HG03432 (cell line): ENCODE data around the gene TELO2.
"Not testable (repeated sequence)": the region's sequence is repeated elsewhere in the genome, so short reads cannot be mapped to it uniquely, and the experiment has no call there.

Source experiments
- ATAC-seq: cut with Tn5 transposase; IDR thresholded peaks from one replicate; pipeline ENCODE4 v1.9.1; 2021; ENCODE audit warnings: mild to moderate bottlenecking, moderate library complexity; ENCODE audit not compliant: unreplicated experiment

The TELO2 gene

DNA sequence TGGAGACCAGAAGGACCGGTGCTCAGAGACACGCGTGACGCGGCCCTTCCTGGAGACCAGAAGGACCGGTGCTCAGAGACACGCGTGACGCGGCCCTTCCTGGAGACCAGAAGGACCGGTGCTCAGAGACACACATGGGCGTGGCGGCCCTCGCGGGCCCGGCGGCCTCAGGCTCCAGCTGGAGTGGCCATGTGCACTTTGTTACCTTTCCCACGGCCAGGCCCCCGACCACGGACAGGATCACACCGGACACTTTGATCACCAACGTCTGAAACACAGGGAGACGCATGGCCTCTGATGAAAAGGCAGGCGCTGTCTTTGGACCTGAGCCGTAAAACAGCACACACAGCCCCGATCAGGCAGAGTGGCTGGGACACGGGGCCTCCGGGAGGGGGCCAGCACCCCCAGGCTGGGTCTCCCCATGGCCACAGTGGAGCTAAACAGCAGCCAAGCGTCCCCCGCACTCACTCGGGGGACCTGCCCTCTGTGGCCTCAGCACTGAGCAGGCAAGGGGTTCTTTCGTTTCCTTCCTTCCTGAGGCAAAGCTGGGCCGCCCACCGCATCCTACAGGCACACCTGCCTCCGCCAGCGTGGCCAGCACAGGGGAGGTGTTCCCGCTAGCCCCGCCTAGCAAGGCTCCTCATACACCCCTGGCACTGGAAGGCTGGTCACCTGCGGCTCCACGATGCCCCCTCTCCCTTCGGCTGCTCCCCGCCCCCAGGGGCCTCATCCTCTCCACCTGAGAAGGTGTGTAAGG lies 35.5 kb upstream of the TELO2 start:
- ATAC-seq = no peak

DNA sequence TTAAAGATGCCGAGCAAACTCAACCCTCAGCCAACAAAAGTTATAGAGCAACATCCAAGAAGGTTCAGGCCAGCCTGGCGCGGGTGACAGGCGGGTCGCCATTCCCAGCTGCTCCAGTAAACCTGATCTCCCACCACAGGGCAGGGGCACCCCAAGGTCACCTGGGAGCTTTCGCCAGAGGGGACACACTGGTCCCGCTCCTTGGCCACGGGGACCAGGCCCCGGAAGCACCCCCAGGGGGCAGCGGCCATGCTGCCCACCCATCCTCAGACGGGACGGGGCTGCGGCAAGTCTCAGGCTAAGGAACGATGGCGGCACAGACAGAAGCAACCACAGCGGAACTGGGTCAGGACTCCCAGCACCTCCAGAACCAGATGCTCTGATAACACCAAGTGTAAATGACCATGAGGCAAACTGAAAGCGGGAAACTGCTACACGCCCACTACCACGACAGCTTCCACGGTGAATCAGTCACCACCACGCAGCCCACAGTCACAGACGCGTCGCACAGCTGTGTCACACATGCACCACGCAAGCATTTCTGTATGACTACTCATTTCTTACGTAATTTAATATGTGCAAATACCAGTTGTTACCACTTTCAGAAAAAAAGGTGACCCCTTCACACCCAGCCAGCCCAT lies 34.7 kb upstream of the TELO2 start:
- no peak for ATAC-seq

DNA sequence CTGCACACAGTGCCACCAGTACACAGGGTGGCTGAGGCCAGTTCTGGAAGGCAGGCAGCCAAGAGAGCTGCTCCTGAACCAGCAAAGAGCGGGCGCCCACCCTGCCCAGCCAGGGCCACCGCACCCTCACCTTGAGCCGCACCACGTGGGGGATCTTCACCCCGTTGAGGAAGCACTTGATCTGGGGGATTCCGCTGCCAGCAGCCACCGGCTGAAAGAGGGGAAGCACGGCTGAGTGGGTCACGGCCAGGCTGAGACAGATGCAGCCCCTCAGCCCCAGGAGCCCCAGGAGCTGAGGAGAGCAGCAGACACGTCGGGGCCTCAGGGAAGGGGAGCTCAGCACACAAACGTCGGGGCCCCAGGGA lies 34.2 kb upstream of the TELO2 start:
- no peak for ATAC-seq

DNA sequence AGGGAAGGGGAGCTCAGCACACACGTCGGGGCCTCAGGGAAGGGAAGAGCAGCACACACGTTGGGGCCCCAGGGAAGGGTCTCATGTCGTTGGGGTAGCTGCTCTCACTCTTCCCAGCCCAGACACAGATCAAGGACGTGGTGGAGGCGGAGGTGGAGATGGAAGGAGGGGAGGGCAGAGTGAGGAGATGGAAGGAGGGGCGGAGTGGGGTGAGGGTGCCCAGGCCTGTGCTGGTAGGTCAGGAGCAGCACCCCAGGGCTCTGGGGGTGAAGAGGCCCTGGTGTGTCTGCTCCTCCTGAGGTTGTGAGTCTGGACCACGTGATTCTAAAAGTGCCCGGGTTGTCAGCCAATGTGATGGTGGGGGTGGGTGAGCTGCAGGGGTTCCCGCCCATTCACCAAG lies 33.2 kb upstream of the TELO2 start:
- ATAC-seq = no peak

DNA sequence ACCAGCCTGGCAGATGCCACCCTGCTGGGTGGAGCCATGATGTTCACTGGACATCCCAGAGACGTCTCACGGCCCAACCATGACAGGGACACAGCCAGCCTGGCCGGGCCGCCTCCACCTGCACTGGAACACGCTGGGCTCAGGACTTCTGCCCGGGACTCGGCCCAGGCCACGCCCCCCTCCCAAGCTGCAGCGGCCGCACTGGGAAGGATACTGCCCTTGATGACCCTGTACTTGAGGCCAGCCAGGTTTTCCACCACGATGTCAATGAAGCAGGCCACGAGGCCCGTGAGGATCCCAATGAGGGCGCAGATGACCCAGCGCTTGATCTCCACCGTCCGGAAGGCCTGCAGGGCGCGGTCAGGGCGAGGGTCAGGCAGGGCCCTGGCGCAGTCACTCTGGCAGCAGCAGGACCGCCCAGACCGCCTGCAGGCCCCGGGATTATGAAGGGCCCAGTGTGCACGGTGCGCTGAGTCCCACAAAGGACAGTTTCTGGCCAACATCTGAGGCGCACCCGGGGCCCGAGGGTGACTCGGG lies 32.5 kb upstream of the TELO2 start:
- no peak for ATAC-seq

DNA sequence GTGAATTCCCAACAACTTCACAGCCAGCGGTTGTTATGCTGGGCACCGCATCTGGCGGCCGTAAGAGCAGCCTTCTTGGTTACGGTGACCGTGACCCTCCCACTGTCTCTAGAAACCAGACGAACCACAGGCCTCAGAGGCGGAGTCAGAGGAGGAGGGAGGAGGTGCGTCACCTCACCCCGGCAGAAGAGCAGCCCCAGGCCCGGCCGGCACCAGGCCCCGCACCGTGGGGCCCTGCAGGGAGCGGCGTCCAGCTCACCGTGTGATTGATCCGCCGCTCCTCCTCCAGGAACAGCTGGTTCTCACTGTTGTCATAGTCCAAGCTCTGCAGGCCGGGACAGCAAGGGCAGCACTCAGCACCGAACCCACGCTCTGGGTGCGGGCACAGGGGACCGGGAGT lies 32.0 kb upstream of the TELO2 start:
- ATAC-seq = no peak

DNA sequence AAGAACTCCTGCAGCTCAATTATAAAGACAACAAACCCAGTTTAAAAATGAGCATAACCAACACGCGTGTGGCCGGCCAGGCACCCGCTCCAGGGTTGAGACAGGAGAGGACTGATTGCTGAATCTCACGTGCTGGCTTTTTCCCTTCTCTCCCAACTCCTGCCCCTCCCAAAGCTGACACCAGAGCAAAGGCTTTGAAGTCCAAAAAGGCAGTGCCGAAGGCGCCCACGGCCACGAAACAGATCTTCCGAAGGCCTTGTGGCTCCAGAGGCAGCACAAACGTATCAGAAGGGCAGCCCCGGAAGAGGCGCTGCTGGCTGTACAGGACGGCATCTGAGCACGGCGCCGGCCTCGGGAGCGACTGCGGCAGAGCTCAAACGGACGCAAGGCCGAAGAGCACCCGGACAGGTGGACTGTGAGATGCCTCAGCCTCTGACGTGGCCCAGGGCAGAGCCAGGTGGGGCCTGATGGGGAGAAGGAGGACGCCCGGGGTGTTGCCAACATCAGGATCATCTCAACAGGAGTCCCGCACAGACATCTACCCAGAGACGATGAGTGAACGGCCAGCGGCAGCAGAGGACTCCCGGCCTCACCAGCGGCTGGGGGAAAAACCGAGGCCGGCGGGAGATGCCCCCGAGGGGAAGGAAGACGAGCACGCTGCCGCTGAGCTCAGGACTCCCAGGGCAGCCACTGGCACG lies 28.8 kb upstream of the TELO2 start:
- no peak for ATAC-seq

DNA sequence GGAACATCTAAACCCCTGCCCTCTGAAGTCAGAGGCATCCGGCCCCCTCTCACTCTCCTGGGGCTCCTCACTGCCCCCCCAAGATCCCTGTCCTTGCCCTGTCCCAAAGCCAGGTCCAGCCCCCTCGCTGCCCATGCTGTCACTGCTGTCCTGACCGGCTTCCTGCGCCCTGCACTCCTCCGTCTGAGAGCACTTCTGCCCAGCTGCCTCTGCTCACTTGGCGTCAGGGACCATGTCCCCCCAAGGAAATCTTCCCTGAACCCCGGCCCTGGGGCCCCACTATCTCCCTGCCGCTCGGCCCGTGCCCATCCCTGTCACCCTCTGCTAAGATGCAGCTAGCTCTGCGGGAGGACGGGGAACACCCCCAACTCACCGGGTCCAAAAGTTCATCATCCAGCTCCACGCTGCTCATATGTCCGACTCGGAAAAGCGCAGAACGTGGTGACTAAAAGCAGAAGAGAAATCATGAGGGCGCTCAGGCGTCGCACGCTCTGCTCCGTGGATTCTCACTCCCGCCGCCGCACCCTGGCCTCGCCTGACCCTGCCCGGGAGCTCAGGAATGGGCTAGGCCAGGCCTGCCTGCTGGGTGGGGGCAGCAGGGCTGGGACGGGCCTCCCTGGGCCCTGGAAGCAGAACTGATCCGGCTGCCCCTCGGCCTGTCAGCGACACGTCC lies 28.1 kb upstream of the TELO2 start:
- no peak for ATAC-seq

DNA sequence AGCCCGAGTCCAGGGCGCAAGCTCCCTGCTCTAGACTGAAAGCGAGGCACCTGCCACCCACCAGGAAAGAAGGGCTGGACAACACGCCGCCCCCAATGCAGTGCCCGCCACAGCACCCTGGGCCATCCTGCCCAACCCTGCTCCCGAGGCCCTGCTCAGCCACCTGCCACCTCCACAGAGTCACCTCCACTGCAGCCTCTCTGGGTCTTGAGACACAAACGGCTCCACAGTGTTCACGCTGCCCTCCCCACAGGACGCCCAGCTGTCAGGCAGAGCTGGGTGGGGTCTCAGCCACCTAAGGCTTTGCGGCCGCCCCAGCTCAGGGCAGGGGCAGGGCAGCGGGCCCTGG lies 27.6 kb upstream of the TELO2 start:
- no peak for ATAC-seq

DNA sequence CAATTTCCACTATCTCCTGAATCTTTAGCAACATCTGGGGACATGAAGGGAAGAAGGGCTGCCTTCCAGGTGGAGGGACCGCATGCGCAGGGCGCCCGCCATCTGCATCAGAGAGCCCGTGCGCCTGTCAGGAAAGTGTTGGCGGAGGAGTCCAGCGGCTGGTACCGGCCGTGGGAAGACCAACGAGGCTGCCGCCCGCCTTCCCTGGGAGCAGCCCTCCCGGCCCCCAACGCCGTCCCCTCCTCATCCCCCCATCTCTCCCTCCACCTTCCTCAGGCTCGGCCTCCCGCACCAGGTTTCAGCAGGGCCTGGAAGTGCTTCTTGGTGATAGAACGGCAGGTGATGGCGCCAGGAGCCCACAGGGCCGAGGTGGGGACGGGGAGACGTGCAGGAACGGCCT lies 27.1 kb upstream of the TELO2 start:
- no peak for ATAC-seq

DNA sequence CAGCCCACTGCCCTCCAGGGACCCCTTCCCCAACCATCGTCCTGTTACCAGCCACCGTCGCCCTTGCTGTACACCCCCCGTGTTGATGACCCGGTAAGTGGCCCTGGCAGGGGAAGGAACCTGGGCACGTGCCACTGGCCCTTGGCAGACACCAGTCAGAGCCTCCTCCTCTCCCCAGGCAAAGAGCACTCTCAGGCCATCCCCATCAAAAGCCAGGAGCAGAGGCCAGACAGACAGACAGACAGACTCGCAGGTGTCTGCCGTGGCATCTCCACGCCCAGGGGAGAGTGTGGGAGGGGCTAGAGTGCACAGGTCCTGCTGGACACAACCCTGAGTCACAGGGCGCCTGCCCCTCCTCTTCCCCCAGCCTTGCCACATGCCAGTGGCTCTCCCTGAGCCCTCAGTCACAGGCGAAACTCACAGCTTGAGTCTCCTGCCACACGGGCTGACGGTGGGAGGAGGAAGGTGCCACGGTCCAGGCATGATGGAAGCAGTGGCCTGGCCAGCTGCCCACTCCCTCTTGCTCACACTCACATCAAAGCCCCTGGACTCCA lies 26.1 kb upstream of the TELO2 start:
- no peak for ATAC-seq

DNA sequence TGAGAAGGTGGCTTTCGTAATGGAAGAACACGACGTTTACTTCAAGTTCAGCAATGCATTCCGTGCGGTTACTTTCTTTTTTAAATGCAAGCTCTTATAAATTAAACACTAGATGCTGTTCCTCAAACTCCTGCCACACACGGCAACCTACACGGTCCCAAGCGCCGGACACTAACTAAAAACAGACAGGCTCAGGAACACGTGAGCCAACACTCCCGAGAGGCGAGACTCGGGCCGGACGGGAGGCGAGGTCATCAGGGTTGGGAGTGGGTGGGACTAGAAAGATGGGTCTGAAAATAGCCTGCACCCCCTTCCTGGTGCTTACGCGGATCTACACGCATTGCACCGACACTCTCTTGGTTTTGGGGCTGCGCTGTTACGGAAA lies 24.7 kb upstream of the TELO2 start:
- no peak for ATAC-seq

DNA sequence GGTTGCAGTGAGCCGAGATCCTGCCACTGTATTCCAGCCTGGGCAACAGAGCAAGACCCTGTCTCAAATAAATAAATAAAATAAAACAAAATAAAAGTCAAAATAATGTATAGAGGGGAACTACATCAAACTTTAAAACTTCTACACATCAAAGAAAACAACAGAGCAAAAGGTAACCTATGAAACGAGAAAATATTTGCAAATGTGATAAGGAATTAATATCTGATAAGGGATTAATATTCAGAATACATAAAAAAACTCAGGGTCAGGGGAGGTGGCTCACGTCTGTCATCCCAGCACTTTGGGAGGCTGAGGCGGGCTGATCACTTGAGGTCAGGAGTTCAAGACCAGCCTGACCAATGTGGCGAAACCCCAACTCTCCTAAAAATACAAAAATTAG lies 24.0 kb upstream of the TELO2 start:
- not testable (repeated sequence) for ATAC-seq

DNA sequence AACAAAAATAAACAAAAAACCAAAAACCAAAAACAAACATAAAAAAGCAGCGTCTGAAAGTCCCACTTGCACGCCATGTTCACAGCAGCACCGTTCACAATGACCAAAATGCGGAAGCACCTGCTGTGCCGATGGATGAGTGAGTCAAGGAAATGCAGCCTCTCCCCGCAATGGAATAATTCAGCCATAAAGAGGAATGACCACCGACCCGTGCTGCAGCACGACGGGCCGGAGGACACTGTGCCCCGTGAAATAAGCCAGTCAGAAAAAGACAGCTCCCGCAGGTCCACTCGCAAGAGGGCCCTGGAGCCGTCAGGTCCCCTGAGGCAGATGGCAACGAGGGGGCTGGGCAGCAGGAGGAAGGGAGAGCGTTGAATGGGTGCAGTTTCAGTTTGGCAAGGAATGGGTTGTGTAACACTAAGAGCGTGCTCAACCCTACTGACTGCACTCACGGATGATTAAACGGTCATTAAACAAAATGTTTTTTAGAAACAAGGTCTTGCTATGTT lies 23.4 kb upstream of the TELO2 start:
- no peak for ATAC-seq

DNA sequence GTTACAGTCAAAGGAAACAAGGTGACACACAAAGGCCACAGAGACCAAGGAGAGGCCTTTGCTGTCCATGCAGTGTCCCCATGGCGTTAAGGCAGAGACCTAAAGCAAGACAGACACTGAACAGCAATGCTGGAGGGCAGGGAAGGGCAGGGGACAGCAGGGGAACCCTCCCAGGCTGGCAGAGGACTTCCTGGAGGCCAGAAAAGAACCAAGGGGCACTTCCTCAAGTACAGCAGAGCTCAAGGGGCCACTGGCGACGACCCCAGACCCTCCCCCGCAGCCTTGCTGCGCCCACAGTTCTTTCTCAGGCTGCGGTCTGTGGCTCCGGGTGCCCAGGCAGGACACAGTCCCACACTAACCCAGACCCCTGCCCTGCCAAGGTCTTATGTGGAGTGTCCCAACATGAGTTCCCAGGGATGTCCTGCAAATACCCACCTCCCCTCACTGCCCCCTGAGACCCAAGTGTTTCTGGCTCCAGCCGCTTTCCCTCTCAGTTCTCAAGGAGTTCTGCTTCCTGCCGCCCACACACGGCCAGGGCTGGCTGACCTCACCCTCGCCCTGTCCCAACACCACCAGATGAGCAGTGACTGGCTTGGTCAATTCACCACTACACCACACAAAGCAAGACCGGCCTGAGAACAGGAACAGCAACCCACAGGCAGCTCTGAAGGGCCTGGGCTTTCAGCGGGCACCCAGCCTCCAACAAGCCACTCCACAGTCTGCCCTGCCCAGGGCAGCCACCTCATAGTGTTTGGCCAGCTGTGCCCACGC lies 22.5 kb upstream of the TELO2 start:
- no peak for ATAC-seq

DNA sequence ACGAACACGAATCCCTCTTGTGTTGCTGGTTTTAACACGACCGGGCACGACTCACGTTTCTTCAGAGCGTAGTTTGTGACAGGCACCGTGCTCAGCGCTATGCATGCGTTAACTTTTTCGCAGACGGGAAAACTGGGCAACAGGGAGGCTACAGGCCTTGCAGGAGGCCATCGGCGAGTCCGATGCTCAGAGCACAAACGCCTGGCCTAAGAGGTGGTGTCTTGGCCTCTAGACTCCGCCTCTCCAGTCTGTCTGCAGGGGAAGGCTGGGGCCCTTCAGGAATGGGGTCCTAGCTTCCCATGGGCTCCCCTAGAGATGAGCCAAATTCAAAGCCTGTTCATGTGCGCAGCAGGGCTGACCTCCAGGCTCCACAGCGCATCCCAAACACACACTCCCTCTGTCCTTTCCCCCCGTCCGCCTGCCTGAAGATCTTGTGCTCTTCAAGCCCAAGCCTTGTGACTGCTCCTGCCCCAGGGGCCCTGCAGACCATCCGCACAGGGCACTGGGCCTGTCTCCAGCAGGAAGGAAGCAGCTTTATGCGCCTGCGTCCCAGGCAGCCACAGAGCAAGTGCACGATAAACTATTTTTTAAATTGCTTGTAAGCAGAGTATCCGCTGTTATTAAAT lies 21.5 kb upstream of the TELO2 start:
- ATAC-seq = no peak

DNA sequence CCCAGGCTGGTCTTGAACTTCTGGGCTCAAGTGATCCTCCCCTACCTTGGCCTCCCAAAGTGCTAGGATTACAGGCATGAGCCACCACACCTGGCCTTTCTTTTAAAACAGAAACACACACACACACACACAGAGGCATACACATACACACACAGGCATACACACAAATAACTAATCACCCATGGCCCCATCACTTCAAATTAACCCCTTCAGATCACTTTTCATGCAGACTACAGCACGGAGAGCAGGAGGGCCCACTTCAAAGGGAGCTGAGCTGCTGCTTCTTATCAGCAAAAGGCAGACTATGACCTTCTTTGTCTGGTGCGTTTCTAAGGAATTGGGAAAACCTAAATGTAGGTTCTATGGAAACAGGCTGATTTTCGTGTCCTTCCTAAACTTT lies 20.2 kb upstream of the TELO2 start:
- ATAC-seq = no peak

DNA sequence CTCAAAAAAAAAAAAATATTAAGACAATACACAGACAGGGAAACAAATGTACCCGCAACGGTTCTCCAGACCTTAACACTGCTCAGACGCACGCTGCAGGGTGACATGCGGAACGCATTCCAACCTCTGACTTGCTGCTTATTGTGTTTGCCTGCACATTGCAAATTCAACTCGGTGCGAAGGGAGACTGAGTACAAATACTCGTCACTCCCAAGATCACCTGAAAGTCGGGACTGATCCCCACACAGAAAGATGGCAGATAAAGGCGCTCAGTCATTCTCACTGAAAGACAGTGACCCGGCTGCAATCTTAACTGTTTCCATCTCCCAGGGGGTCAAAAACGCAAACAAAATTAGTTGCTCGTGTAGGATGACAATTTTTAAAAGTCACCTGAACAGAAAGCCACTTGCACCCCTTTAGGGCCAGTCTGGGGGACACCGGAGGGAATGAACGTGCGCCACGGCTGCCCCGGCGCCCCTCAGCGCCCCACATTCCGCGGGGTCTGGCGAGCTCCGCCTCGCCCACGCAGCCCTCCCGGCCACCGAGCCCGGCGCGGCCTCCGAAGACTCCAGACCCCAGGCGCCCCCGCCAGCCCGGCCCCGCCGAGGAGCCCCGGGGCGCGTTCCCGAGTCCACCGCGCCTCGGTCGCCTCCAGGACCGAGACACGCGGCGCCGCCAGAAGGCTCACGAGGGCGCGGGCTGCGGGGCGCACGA lies 18.9 kb upstream of the TELO2 start:
- ATAC-seq = peak; percentile 20
